Brain microvascular endothelial cell (primary cell): ENCODE measurements around the gene NAGPA.

Experiments used
- DNase-seq: peaks from one replicate; pipeline ENCODE4 v3.0.0-alpha.2; 2020
- H3K27ac ChIP-seq: fragments of 250-450 bp; sonication (Bioruptor Pico); 2 replicates; pipeline ENCODE4 v1.5.1; 2020; ENCODE audit warnings: mild to moderate bottlenecking, moderate library complexity
- H3K27me3 ChIP-seq: fragments of 250-450 bp; sonication (Bioruptor Pico); replicated peaks from 2 replicates; pipeline ENCODE4 v1.5.1; 2020; ENCODE audit warnings: mild to moderate bottlenecking
- H3K36me3 ChIP-seq: fragments of 250-450 bp; sonication (Bioruptor Pico); replicated peaks from 2 replicates; pipeline ENCODE4 v1.5.1; 2020; ENCODE audit warnings: mild to moderate bottlenecking
- H3K4me3 ChIP-seq: 2 replicates; pipeline ENCODE4 v1.5.1; 2011; ENCODE audit warnings: low read depth, mild to moderate bottlenecking, control low read depth, low read length, moderate library complexity
- CTCF ChIP-seq: IDR thresholded peaks from 2 replicates; pipeline ENCODE4 v1.5.1; 2011; ENCODE audit warnings: low read depth, mild to moderate bottlenecking, moderate library complexity, low read length, control low read depth, inconsistent platforms; ENCODE audit errors: missing control alignments
- in situ Hi-C: cut with HindIII; loops from 2 replicates; pipeline ENCODE4 v1.10.0; 2017; ENCODE audit warnings: low sequenced_read_pairs, low pct_ligation_motif_present

NAGPA gene

GRCh38 chr16:5034167-5034523, 410 bp upstream of the NAGPA start:
- H3K27ac ChIP-seq, result peak overlapping the region; percentile 39
- no peak for DNase-seq
- no peak for TF ChIP-seq CTCF
- no peaks in the 10 kb centered on the region for H3K36me3 ChIP-seq
- H3K4me3 ChIP-seq, result peak overlapping the region; percentile 75
- H3K27me3 ChIP-seq, result no peaks in the 10 kb centered on the region
- in situ Hi-C loops, result no loop called here

- H3K27me3 ChIP-seq, result no peaks in the 10 kb centered on the region
- no peak for TF ChIP-seq CTCF
- no peaks in the 10 kb centered on the region for H3K36me3 ChIP-seq
- H3K4me3 ChIP-seq, result peak overlapping the region; percentile 75
- DNase-seq, result no peak
- H3K27ac ChIP-seq, result no peak overlapping the region
- in situ Hi-C loops, result no loop called here
These were observed 977 bp downstream of the NAGPA start for GRCh38 chr16:5032748-5033167.

- no peak for DNase-seq
- Histone ChIP-seq H3K27ac (no peak overlapping the region), H3K4me3 (no peak overlapping the region), H3K36me3 (no peaks in the 10 kb centered on the region), H3K27me3 (no peaks in the 10 kb centered on the region)
- in situ Hi-C loops, result no loop called here
- TF ChIP-seq CTCF, result no peak
These were observed 2.1 kb downstream of the NAGPA start for GRCh38 chr16:5031601-5032000.

- no peak for TF ChIP-seq CTCF
- in situ Hi-C loops, result no loop called here
- Histone ChIP-seq H3K27me3 (no peaks in the 10 kb centered on the region), H3K4me3 (no peak overlapping the region), H3K27ac (no peak overlapping the region), H3K36me3 (no peaks in the 10 kb centered on the region)
- no peak for DNase-seq
These were observed 3.4 kb downstream of the NAGPA start for GRCh38 chr16:5030251-5030870.

- DNase-seq, result no peak
- no peaks in the 10 kb centered on the region for H3K27me3 ChIP-seq
- H3K4me3 ChIP-seq, result no peak overlapping the region
- no peak for TF ChIP-seq CTCF
- in situ Hi-C loops, result no loop called here
- H3K36me3 ChIP-seq, result no peaks in the 10 kb centered on the region
- no peak overlapping the region for H3K27ac ChIP-seq
These were observed 4.7 kb downstream of the NAGPA start for GRCh38 chr16:5028950-5029475.

- no peaks in the 10 kb centered on the region for H3K27me3 ChIP-seq
- H3K36me3 ChIP-seq, result no peaks in the 10 kb centered on the region
- no peak overlapping the region for H3K4me3 ChIP-seq
- no peak for TF ChIP-seq CTCF
- DNase-seq, result no peak
- H3K27ac ChIP-seq, result no peak overlapping the region
- in situ Hi-C loops, result no loop called here
These were observed 6.0 kb downstream of the NAGPA start for GRCh38 chr16:5027575-5028235.
